GM12878 (cell line): ENCODE data around the gene SOAT2. TPM values are rescaled to one million over a fixed set of nuclear protein-coding genes. Genes with fewer than 3 reads are reported as not detected.

Experiments used
- ATAC-seq: fragments of 200-7000 bp; cut with Tn5 transposase; 3 replicates; pipeline ENCODE4 v1.9.1; 2020; ENCODE audit warnings: mild to moderate bottlenecking, moderate library complexity
- BruUV-seq: library from RNA; stranded (reverse); fragments of 400-500 nt; replicated peaks from 2 replicates; lab custom pipeline; 2021; lab: Mats Ljungman, UMichigan
- CTCF ChIA-PET: fragments of 300-600 bp; sonication (Branson Sonifier 250); formaldehyde crosslinking; extraction: SDS; loops from one replicate; lab custom pipeline; 2021; ENCODE audit warnings: inconsistent platforms; lab: Yijun Ruan, JAX
- POLR2A ChIA-PET: fragments of 350-600 bp; formaldehyde crosslinking; extraction: SDS; loops from one replicate; lab custom pipeline; 2021; ENCODE audit warnings: inconsistent platforms; lab: Charles Lee
- RAD21 ChIA-PET: fragments of 300-600 bp; sonication (Branson Sonifier 250); formaldehyde crosslinking; loops from one replicate; lab custom pipeline; 2023; ENCODE audit warnings: antibody characterized with exemption; ENCODE audit not compliant: unreplicated experiment; lab: Charles Lee
- SMC1A ChIA-PET: fragments of 300-600 bp; sonication (Branson Sonifier 250); formaldehyde crosslinking; loops from one replicate; lab custom pipeline; 2023; ENCODE audit not compliant: unreplicated experiment, uncharacterized antibody; lab: Charles Lee
- DNase-seq: peaks from one replicate; pipeline ENCODE4 v3.0.0-alpha.2; 2011; ENCODE audit warnings: low read depth, low spot score
- FAIRE-seq: peaks from 3 replicates; lab custom pipeline; 2011; peaks lifted over from hg19 to GRCh38; lab: Jason Lieb, UNC
- H2AFZ ChIP-seq: 2 replicates; pipeline ENCODE4 v1.6.0; 2011; ENCODE audit warnings: low read depth, low read length, control low read depth; ENCODE audit not compliant: control insufficient read depth
- H3K27ac ChIP-seq: 2 replicates; pipeline ENCODE4 v1.5.1; 2011; ENCODE audit warnings: control low read depth; ENCODE audit not compliant: control insufficient read depth, insufficient read depth
- H3K27me3 ChIP-seq, 2 experiments: replicated peaks in 1 of 2; 2 replicates each; pipeline versions ENCODE4 v1.6.0 to v1.6.1; 2011; ENCODE audit warnings: low read length in 1 of 2; ENCODE audit not compliant: control insufficient read depth in 2 of 2, insufficient read depth in 2 of 2
- H3K36me3 ChIP-seq, 2 experiments: 2 replicates each; pipeline ENCODE4 v1.5.1; 2011; ENCODE audit warnings: low read length in 1 of 2; ENCODE audit not compliant: control insufficient read depth in 2 of 2, insufficient read depth in 2 of 2
- H3K4me1 ChIP-seq: 2 replicates; pipeline ENCODE4 v1.6.1; 2011; ENCODE audit warnings: mild to moderate bottlenecking, low read length, moderate library complexity, mixed read lengths; ENCODE audit not compliant: control insufficient read depth, insufficient read depth
- H3K4me2 ChIP-seq: 2 replicates; pipeline ENCODE4 v1.6.0; 2011; ENCODE audit warnings: control low read depth; ENCODE audit not compliant: control insufficient read depth, insufficient read depth
- H3K4me3 ChIP-seq: fragments of 200-600 bp; sonication (generic); 2 replicates; pipeline ENCODE4 v1.5.1; 2016
- H3K79me2 ChIP-seq: 2 replicates; pipeline ENCODE4 v1.6.0; 2011; ENCODE audit warnings: low read length; ENCODE audit not compliant: control insufficient read depth, insufficient read depth
- H3K9ac ChIP-seq: 2 replicates; pipeline ENCODE4 v1.8.0; 2011; ENCODE audit warnings: low read length, control low read depth, mixed read lengths; ENCODE audit not compliant: control insufficient read depth, insufficient read depth
- H3K9me3 ChIP-seq: replicated peaks from 3 replicates; pipeline ENCODE4 v1.5.1; 2011; ENCODE audit warnings: mild to moderate bottlenecking, low read length; ENCODE audit not compliant: control insufficient read depth, insufficient read depth
- H4K20me1 ChIP-seq: 2 replicates; pipeline ENCODE4 v1.6.0; 2011; ENCODE audit not compliant: control insufficient read depth, insufficient read depth
- BCL3 ChIP-seq: IDR thresholded peaks from 2 replicates; pipeline ENCODE4 v1.6.1; 2011; ENCODE audit warnings: borderline replicate concordance, low read depth, mild to moderate bottlenecking, moderate library complexity, low read length; ENCODE audit not compliant: insufficient read depth, poor library complexity, severe bottlenecking
- BCLAF1 ChIP-seq: fragments of 450-650 bp; IDR thresholded peaks from 2 replicates; pipeline ENCODE4 v1.6.1; 2017; ENCODE audit warnings: antibody characterized with exemption, mild to moderate bottlenecking, moderate library complexity
- CBFB ChIP-seq: IDR thresholded peaks from 2 replicates; pipeline ENCODE4 v1.6.1; 2016; ENCODE audit warnings: antibody characterized with exemption, low read depth
- EED ChIP-seq: sonication (generic); IDR thresholded peaks from 2 replicates; pipeline ENCODE4 v1.6.1; 2016; ENCODE audit warnings: antibody characterized with exemption, low read depth
- FOS ChIP-seq: IDR thresholded peaks from 3 replicates; pipeline ENCODE4 v1.6.1; 2011; ENCODE audit warnings: borderline replicate concordance; ENCODE audit not compliant: insufficient read length; ENCODE audit errors: extremely low read depth
- HCFC1 ChIP-seq: fragments of 150-350 bp; IDR thresholded peaks from 2 replicates; pipeline ENCODE4 v1.6.1; 2014; ENCODE audit warnings: low read length
- IKZF1 ChIP-seq: fragments of 450-650 bp; conservative IDR thresholded peaks from 2 replicates; pipeline ENCODE4 v1.6.1; 2017; ENCODE audit warnings: antibody characterized with exemption, mild to moderate bottlenecking
- RAD51 ChIP-seq: fragments of 450-650 bp; IDR thresholded peaks from 2 replicates; pipeline ENCODE4 v1.6.1; 2016; ENCODE audit warnings: moderate library complexity, mild to moderate bottlenecking, inconsistent platforms
- RUNX3 ChIP-seq: IDR thresholded peaks from 2 replicates; pipeline ENCODE4 v1.6.1; 2012; ENCODE audit warnings: low read length, inconsistent platforms
- SIX5 ChIP-seq: IDR thresholded peaks from 2 replicates; pipeline ENCODE4 v1.6.1; 2011; ENCODE audit warnings: mild to moderate bottlenecking, low read depth, low read length, moderate library complexity; ENCODE audit not compliant: severe bottlenecking
- SP1 ChIP-seq: IDR thresholded peaks from one replicate; pipeline ENCODE4 v1.6.1; 2011; ENCODE audit warnings: low read depth, low read length
- ZNF217 ChIP-seq: fragments of 450-650 bp; IDR thresholded peaks from 2 replicates; pipeline ENCODE4 v1.6.1; 2017; ENCODE audit warnings: antibody characterized with exemption, mild to moderate bottlenecking
- WGBS: methylation state at CpG from one replicate; pipeline ENCODE4 v1.1.6; 2016; ENCODE audit warnings: low lambda C conversion rate; ENCODE audit not compliant: insufficient replicate concordance, insufficient coverage; ENCODE audit errors: missing lambda C conversion rate; 5-methylcytosine and 5-hydroxymethylcytosine counted together
- in situ Hi-C: fragments of 300-500 bp; cut with MboI; formaldehyde crosslinking; loops from 9 replicates; pipeline ENCODE4 v1.14.3; 2018; ENCODE audit warnings: mixed read lengths
- intact Hi-C: fragments of 100-400 bp; cut with micrococcal nuclease; formaldehyde crosslinking; loops from one replicate; pipeline ENCODE4 v1.14.2; 2022; ENCODE audit not compliant: unreplicated experiment
- polyA plus RNA-seq, 11 experiments: library from polyadenylated mRNA; depleted of rRNA in 4 of 11; unstranded in 6 of 11; stranded (reverse) in 5 of 11; fragments of >200 nt; fragmentation: Nextera tagmentation in 4 of 11; fragmentation: Illumina TruSeq in 1 of 11; extraction: Ambion mirVana in 4 of 11; extraction: Trizol in 1 of 11; gene quantifications; 1 replicate in 1 of 11; 2 replicates in 10 of 11; pipeline versions ENCODE4 v1.2.1 to v1.2.3, GENCODE V29; 2011 to 2016; ENCODE audit warnings: inconsistent platforms in 2 of 11, missing spikeins in 2 of 11, low read depth in 1 of 11
- total RNA-seq, 4 experiments: library from RNA; depleted of rRNA in 3 of 4; stranded (reverse); fragments of >200 nt in 3 of 4; fragmentation: Illumina TruSeq in 1 of 4; extraction: Trizol in 1 of 4; gene quantifications; 2 replicates each; pipeline versions ENCODE4 v1.2.1 to v1.2.3, GENCODE V29; 2013 to 2021

Gene SOAT2
- total and polyA plus RNA-seq, 10 of the 15 experiments (the other 5 are each of a cell fraction or from before 2014, with no cell fraction given), result 0.08 to 1.7 (median 0.69) TPM

GRCh38 chr12:53151039-53151438 is 47.8 kb downstream of the SOAT2 start:
- 79% methylated on average over 6 of the region's 6 CpGs for WGBS

More at GRCh38 chr12:53151039-53151438, 47.8 kb downstream of the SOAT2 start:
- intact Hi-C loops (no loop called here), in situ Hi-C loops (no loop called here)
- H3K36me3 ChIP-seq, result no peaks in the 10 kb centered on the region
- no peak overlapping the region for H3K4me3 ChIP-seq
- no peak overlapping the region for H3K27ac ChIP-seq
- ChIA-PET CTCF (interaction anchor here (0.5 to 1.1 kb wide), 3 partner anchors 139 to 322 kb away, joined by 3 to 5 read pairs (median 3); no protein-coding TSS in a partner anchor), SMC1A (interaction anchor here (0.6 to 1.0 kb wide), 2 partner anchors 22 to 25 kb away, joined by 3 to 4 read pairs; no protein-coding TSS in a partner anchor), POLR2A (no interaction called here), RAD21 (no interaction called here)
- H4K20me1 ChIP-seq, result no peaks in the 10 kb centered on the region
- no peak for TF ChIP-seq RAD51
- no peak for TF ChIP-seq IKZF1
- TF ChIP-seq BCL3, result no peak
- no peak for TF ChIP-seq CBFB
- no peak for TF ChIP-seq SIX5
- TF ChIP-seq ZNF217, result no peak
- TF ChIP-seq BCLAF1, result no peak
- TF ChIP-seq SP1, result no peak
- TF ChIP-seq EED, result no peak
- TF ChIP-seq HCFC1, result no peak
- TF ChIP-seq FOS, result no peak
- TF ChIP-seq RUNX3, result no peak
- FAIRE-seq (no peak), DNase-seq (no peak), ATAC-seq (no peak)
- BruUV-seq, result no TSS peak
- no peaks in the 10 kb centered on the region; the same call in 2 of the 3 replicates for H3K9me3 ChIP-seq
- H3K4me2 ChIP-seq, result no peak overlapping the region
- no peaks in the 10 kb centered on the region for H3K27me3 ChIP-seq
- no peaks in the 10 kb centered on the region for H3K4me1 ChIP-seq
- no peak overlapping the region for H2AFZ ChIP-seq
- no peak overlapping the region for H3K9ac ChIP-seq
- no peaks in the 10 kb centered on the region for H3K79me2 ChIP-seq
